ENCODE results near the gene ADAP1. TPM values are rescaled to one million over a fixed set of nuclear protein-coding genes. Genes with fewer than 3 reads are reported as not detected.

The ADAP1 gene
- total RNA-seq, 1 experiment from 2014 or later: 16.4 TPM

- no TSS peak for BruUV-seq (replicated peaks)
- no peak for TF ChIP-seq EZH2 (IDR thresholded peaks at IDR 0.05; ENCODE audit: borderline replicate concordance, low read depth, low read length, poor library complexity, severe bottlenecking)
- TF ChIP-seq, protein P1, sequence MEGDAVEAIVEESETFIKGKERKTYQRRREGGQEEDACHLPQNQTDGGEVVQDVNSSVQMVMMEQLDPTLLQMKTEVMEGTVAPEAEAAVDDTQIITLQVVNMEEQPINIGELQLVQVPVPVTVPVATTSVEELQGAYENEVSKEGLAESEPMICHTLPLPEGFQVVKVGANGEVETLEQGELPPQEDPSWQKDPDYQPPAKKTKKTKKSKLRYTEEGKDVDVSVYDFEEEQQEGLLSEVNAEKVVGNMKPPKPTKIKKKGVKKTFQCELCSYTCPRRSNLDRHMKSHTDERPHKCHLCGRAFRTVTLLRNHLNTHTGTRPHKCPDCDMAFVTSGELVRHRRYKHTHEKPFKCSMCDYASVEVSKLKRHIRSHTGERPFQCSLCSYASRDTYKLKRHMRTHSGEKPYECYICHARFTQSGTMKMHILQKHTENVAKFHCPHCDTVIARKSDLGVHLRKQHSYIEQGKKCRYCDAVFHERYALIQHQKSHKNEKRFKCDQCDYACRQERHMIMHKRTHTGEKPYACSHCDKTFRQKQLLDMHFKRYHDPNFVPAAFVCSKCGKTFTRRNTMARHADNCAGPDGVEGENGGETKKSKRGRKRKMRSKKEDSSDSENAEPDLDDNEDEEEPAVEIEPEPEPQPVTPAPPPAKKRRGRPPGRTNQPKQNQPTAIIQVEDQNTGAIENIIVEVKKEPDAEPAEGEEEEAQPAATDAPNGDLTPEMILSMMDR (conservative IDR thresholded peaks at IDR 0.05; ENCODE audit: low read depth, low read length): no peak
- Histone ChIP-seq H3K4me3 (ENCODE audit: low read depth, low read length, poor library complexity, severe bottlenecking) (peak overlapping the region; percentile 98), H3K27ac (ENCODE audit: low read depth, low read length, poor library complexity, severe bottlenecking) (peak overlapping the region; percentile 85), H3K4me1 (ENCODE audit: insufficient read depth, low read length, poor library complexity, severe bottlenecking) (peaks cover 18% of the 10 kb centered on the region), H3K36me3 (ENCODE audit: insufficient read depth, low read length, poor library complexity, severe bottlenecking) (peaks cover 23% of the 10 kb centered on the region), H3K27me3 (replicated peaks; ENCODE audit: insufficient read depth, low read depth, low read length, poor library complexity) (no peaks in the 10 kb centered on the region), H3K9me3 (ENCODE audit: low read depth, low read length, poor library complexity, severe bottlenecking) (no peaks in the 10 kb centered on the region)
- intact Hi-C loops (cut with micrococcal nuclease; ENCODE audit: unreplicated experiment): no loop called here
- no peak for DNase-seq (ENCODE audit: low spot score)
- ChIA-PET POLR2A (ENCODE audit: low non-redundant PET) (no interaction called here), CTCF (no interaction called here)
Observed at GRCh38 chr7:877312-878232, 76.9 kb downstream of the ADAP1 start.

GRCh38 chr7:876972-877311 is 77.5 kb downstream of the ADAP1 start:
- peaks cover 23% of the 10 kb centered on the region for H3K36me3 ChIP-seq (ENCODE audit: insufficient read depth, low read length, poor library complexity, severe bottlenecking)
- no peaks in the 10 kb centered on the region for H3K27me3 ChIP-seq (replicated peaks; ENCODE audit: insufficient read depth, low read depth, low read length, poor library complexity)
- intact Hi-C loops (cut with micrococcal nuclease; ENCODE audit: unreplicated experiment): no loop called here
- CTCF ChIA-PET: no interaction called here
- H3K27ac ChIP-seq (ENCODE audit: low read depth, low read length, poor library complexity, severe bottlenecking): peak overlapping the region; percentile 85
- peaks cover 18% of the 10 kb centered on the region for H3K4me1 ChIP-seq (ENCODE audit: insufficient read depth, low read length, poor library complexity, severe bottlenecking)
- H3K9me3 ChIP-seq (ENCODE audit: low read depth, low read length, poor library complexity, severe bottlenecking): no peaks in the 10 kb centered on the region
- no TSS peak for BruUV-seq (replicated peaks)
- DNase-seq (ENCODE audit: low spot score): no peak
- peak overlapping the region; percentile 98 for H3K4me3 ChIP-seq (ENCODE audit: low read depth, low read length, poor library complexity, severe bottlenecking)
- TF ChIP-seq EZH2 (IDR thresholded peaks at IDR 0.05; ENCODE audit: borderline replicate concordance, low read depth, low read length, poor library complexity, severe bottlenecking): no peak
- TF ChIP-seq, protein P1 (conservative IDR thresholded peaks at IDR 0.05; ENCODE audit: low read depth, low read length): no peak
- POLR2A ChIA-PET (ENCODE audit: low non-redundant PET): no interaction called here

- Histone ChIP-seq H3K9me3 (ENCODE audit: low read depth, low read length, poor library complexity, severe bottlenecking) (no peaks in the 10 kb centered on the region), H3K27ac (ENCODE audit: low read depth, low read length, poor library complexity, severe bottlenecking) (peak within 1 kb of the TSS; percentile 85), H3K36me3 (ENCODE audit: insufficient read depth, low read length, poor library complexity, severe bottlenecking) (peaks cover 23% of the 10 kb centered on the region), H3K4me3 (ENCODE audit: low read depth, low read length, poor library complexity, severe bottlenecking) (peak within 1 kb of the TSS; percentile 98), H3K27me3 (replicated peaks; ENCODE audit: insufficient read depth, low read depth, low read length, poor library complexity) (no peaks in the 10 kb centered on the region), H3K4me1 (ENCODE audit: insufficient read depth, low read length, poor library complexity, severe bottlenecking) (peaks cover 18% of the 10 kb centered on the region)
- BruUV-seq (replicated peaks): no TSS peak
- DNase-seq (ENCODE audit: low spot score): peak; percentile 95
- ChIA-PET POLR2A (ENCODE audit: low non-redundant PET) (no interaction called here), CTCF (no interaction called here)
- TF ChIP-seq, protein P1 (conservative IDR thresholded peaks at IDR 0.05; ENCODE audit: low read depth, low read length): peak; percentile 22; the same call in 1 of the 2 replicates
- TF ChIP-seq EZH2 (IDR thresholded peaks at IDR 0.05; ENCODE audit: borderline replicate concordance, low read depth, low read length, poor library complexity, severe bottlenecking): no peak
- intact Hi-C loops (cut with micrococcal nuclease; ENCODE audit: unreplicated experiment): no loop called here
Observed at GRCh38 chr7:876077-876971, 78.2 kb downstream of the ADAP1 start, which contains the start of gene GET4. TSS of gene GET4 (plus strand) at chr7:876554. CDS start at chr7:876646, 92 bp downstream.

All from A673 (cell line).